Heart right ventricle (tissue), 16 donors: ENCODE measurements around the gene EEF1G. TPM values are rescaled to one million over a fixed set of nuclear protein-coding genes. Genes with fewer than 3 reads are reported as not detected.

Source experiments
- ATAC-seq, 8 donors: fragments of 200-7000 bp; cut with Tn5 transposase; one replicate each; pipeline ENCODE4 v1.9.1; 2020; ENCODE audit warnings: mild to moderate bottlenecking in 8 of 8, moderate library complexity in 8 of 8, moderate number of reproducible peaks in 1 of 8
- DNase-seq, 2 donors: peaks; one replicate each; pipeline ENCODE4 v3.0.0-alpha.2; 2020
- H3K27ac ChIP-seq, 10 donors: fragments of 200-600 bp; sonication (generic) in 2 of 10; one replicate each; pipeline versions ENCODE4 v1.5.0 to v1.8.0; 2020 to 2022; ENCODE audit warnings: mild to moderate bottlenecking in 3 of 10
- H3K27me3 ChIP-seq, 7 donors: fragments of 200-600 bp; one replicate each; pipeline ENCODE4 v1.8.0; 2021 to 2022; ENCODE audit warnings: mild to moderate bottlenecking in 2 of 7
- H3K36me3 ChIP-seq, 9 donors: fragments of 200-600 bp; sonication (generic) in 1 of 9; one replicate each; pipeline versions ENCODE4 v1.5.0 to v1.8.0; 2020 to 2022; ENCODE audit warnings: mild to moderate bottlenecking in 2 of 9
- H3K4me1 ChIP-seq, 9 donors: fragments of 200-600 bp; sonication (generic) in 1 of 9; one replicate each; pipeline versions ENCODE4 v1.5.0 to v1.8.0; 2020 to 2022; ENCODE audit warnings: mild to moderate bottlenecking in 4 of 9
- H3K4me3 ChIP-seq, 10 donors: fragments of 200-600 bp; sonication (generic) in 2 of 10; one replicate each; pipeline versions ENCODE4 v1.5.0 to v1.8.0; 2020 to 2022; ENCODE audit warnings: mild to moderate bottlenecking in 7 of 10, moderate library complexity in 2 of 10
- H3K9me3 ChIP-seq, 11 donors: fragments of 200-600 bp in 10 of 11; sonication (generic) in 2 of 11; one replicate each; pipeline versions ENCODE4 v1.5.0 to v1.8.0; 2013 to 2022; ENCODE audit warnings: mild to moderate bottlenecking in 2 of 11, control low read depth in 1 of 11, moderate library complexity in 1 of 11
- WGBS, 2 donors: extraction: QIAGEN DNeasy Blood & Tissue Kit; methylation state at CpG; one replicate each; pipeline ENCODE4 v1.1.7; 2013; ENCODE audit warnings: inconsistent platforms in 1 of 2; 5-methylcytosine and 5-hydroxymethylcytosine counted together
- intact Hi-C, 10 donors: fragments of 100-400 bp; cut with DNase I; formaldehyde crosslinking; loops; one replicate each; pipeline versions ENCODE4 v1.11.1 to v1.14.2; 2022
- polyA plus RNA-seq, 2 donors: library from polyadenylated mRNA; stranded (reverse); fragments of 200-250 nt; gene quantifications; one replicate each; pipeline ENCODE4 v1.2.3, GENCODE V29; 2013
- total RNA-seq, 10 donors: library from RNA; stranded (reverse); fragmentation: NEBNext Ultra II Directional in 3 of 10; extraction: Animal tissue kit (Norgen Biotek cat#: 25700) in 3 of 10; gene quantifications; one replicate each; pipeline versions ENCODE4 v1.2.1 to v1.2.4, GENCODE V29; 2021 to 2023
- TF ChIP-seq, protein P1 (sequence below), 9 donors: fragments of 200-600 bp; sonication (generic) in 2 of 9; IDR thresholded peaks; one replicate each; pipeline versions ENCODE4 v1.5.0 to v1.8.0; 2021 to 2022; ENCODE audit warnings: antibody characterized with exemption in 9 of 9, mild to moderate bottlenecking in 5 of 9, moderate library complexity in 1 of 9
- donor health status: Arrhythmogenic right ventricular cardiomyopathy.
- donor health status: ischemic (EF 13 %, LVEDD 7.1; RV severe dilation, severe dysfunction).
- donor health status: healthy with polysubstance abuse.
- donor health status: DM: no; HTN: yes; CAD: no.
- donor health status: DM: no; HTN: no; CAD: no.
- donor health status: ischemic (EF 25% LVEDD 6.9; RV normal size, moderate dysfunction).
- donor health status: ischemic (EF 25% LVEDD 5.7; RV mildly dilated, moderate dysfunction).
- donor health status: healthy.
- donor health status: DM: yes; HTN: yes; CAD: no.
- donor health status: Ischemic cardiomyopathy.
- donor health status: ischemic (EF 35%, LVEDD 5.7; RV mildly dilated, moderate dysfunction).
- donor health status: nonischemic (EF 11% LVEDD 7.7; RV severe dilation, severe dysfunction).
- donor health status: DM: yes; HTN: yes; CAD: no.
- donor health status: PGD.
- donor health status: ischemic (EF 29% LVEDD 5.4; RV normal size, mild dysfunction).
- donor health status: nonischemic (EF 23%, LVEDD 6.1; RV moderate dilation, normal function).

The EEF1G gene
- total and polyA plus RNA-seq, 12 donors: 555 to 1,173 (median 1,002) TPM

GRCh38 chr11:62600367-62601121 is 26.9 kb upstream of the EEF1G start:
- peaks cover 17 to 48% (median 43%) of the 10 kb centered on the region in 9 donors for H3K4me1 ChIP-seq
- H3K36me3 ChIP-seq: peaks cover 0 to 60% (median 26%) of the 10 kb centered on the region in 9 donors

GRCh38 chr11:62599901-62600300 is 26.2 kb upstream of the EEF1G start:
- intact Hi-C loops: loop anchor here in 3 of 10 donors (5.0 to 10.0 kb wide), 3 partner anchors 67 to 235 kb away; partner anchors contain the start of genes C11orf98 (in 2 of the 3), CSKMT (in 2 of the 3), STX5 (in 1 of the 3) and TEX54 (in 1 of the 3)
- ATAC-seq (no peak), DNase-seq (no peak)
- 45 to 56% methylated on average over 5 of the region's 5 CpGs for WGBS, 2 donors
- TF ChIP-seq, protein P1, sequence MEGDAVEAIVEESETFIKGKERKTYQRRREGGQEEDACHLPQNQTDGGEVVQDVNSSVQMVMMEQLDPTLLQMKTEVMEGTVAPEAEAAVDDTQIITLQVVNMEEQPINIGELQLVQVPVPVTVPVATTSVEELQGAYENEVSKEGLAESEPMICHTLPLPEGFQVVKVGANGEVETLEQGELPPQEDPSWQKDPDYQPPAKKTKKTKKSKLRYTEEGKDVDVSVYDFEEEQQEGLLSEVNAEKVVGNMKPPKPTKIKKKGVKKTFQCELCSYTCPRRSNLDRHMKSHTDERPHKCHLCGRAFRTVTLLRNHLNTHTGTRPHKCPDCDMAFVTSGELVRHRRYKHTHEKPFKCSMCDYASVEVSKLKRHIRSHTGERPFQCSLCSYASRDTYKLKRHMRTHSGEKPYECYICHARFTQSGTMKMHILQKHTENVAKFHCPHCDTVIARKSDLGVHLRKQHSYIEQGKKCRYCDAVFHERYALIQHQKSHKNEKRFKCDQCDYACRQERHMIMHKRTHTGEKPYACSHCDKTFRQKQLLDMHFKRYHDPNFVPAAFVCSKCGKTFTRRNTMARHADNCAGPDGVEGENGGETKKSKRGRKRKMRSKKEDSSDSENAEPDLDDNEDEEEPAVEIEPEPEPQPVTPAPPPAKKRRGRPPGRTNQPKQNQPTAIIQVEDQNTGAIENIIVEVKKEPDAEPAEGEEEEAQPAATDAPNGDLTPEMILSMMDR (IDR thresholded peaks at IDR 0.05): no peak
- Histone ChIP-seq H3K9me3 (no peaks in the 10 kb centered on the region), H3K4me3 (peak overlapping the region in 9 of 10 donors; percentile 73 to 100 (median 97)), H3K27me3 (no peaks in the 10 kb centered on the region), H3K4me1 (peaks cover 17 to 48% (median 43%) of the 10 kb centered on the region in 9 donors), H3K36me3 (peaks cover 0 to 60% (median 32%) of the 10 kb centered on the region in 9 donors), H3K27ac (peak overlapping the region; percentile 1 to 99 (median 97))

More at GRCh38 chr11:62600367-62601121, 26.9 kb upstream of the EEF1G start:
- DNase-seq (no peak), ATAC-seq (no peak)
- Histone ChIP-seq H3K27me3 (no peaks in the 10 kb centered on the region), H3K9me3 (no peaks in the 10 kb centered on the region), H3K4me3 (peak overlapping the region; percentile 33 to 100 (median 95)), H3K27ac (peak overlapping the region; percentile 84 to 99 (median 97))
- TF ChIP-seq, protein P1 (IDR thresholded peaks at IDR 0.05): no peak
- intact Hi-C loops: loop anchor here in 2 of 10 donors (1.0 to 10.0 kb wide), 3 partner anchors 12 to 234 kb away; partner anchors contain the start of genes C11orf98 (in 1 of the 2), CSKMT (in 1 of the 2), EML3 (in 1 of the 2) and STX5 (in 1 of the 2)
- 3 to 4% methylated on average over 25 to 26 of the region's 26 CpGs for WGBS, 2 donors

DNA sequence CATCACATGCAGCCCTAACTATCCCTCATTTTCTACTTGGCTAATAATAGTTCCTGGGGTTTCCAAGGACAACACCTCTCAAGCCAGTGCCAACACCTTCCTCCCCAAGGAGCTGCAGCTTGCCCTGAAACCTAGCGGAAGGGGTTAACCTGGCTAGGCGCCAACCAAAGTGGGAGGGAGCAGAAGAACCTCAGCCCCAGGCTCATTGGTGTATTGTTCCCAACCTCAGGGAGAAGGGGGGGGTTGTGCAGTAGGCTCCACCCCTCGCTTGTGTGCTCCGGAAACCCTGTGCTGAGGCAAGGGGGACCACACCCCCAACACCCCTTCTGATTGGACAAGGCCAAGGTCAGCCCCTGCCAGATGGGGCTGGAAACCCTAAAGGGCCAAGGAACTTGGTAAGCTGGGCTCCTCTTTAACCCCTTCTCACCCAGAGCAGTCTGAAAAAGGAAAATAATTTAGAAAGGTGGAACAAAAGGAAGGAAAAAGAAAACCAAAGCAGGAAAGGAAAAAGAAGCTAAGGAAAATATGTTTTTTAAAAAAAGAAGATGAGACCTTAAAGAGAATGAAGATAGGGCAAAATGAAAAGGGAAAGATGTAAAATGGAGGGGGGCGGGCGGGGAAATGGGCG is 25.5 kb upstream of the EEF1G start:
- no peaks in the 10 kb centered on the region for H3K9me3 ChIP-seq
- H3K27ac ChIP-seq: peak overlapping the region in 9 of 10 donors; percentile 14 to 99 (median 97)
- H3K27me3 ChIP-seq: no peaks in the 10 kb centered on the region
- 38 to 40% methylated on average over 7 of the region's 7 CpGs for WGBS, 2 donors
- TF ChIP-seq, protein P1 (IDR thresholded peaks at IDR 0.05): no peak
- intact Hi-C loops: loop anchor here in 2 of 10 donors (5.0 to 10.0 kb wide), 2 partner anchors 68 to 96 kb away; partner anchors contain the start of genes C11orf98 (in 1 of the 2) and CSKMT (in 1 of the 2)
- DNase-seq (peak; percentile 89 to 97), ATAC-seq (peak; percentile 56 to 84 (median 76))
- H3K4me3 ChIP-seq: peak overlapping the region in 8 of 10 donors; percentile 73 to 100 (median 96)
- H3K36me3 ChIP-seq: peaks cover 0 to 61% (median 36%) of the 10 kb centered on the region in 9 donors
- H3K4me1 ChIP-seq: peaks cover 17 to 48% (median 43%) of the 10 kb centered on the region in 9 donors

DNA sequence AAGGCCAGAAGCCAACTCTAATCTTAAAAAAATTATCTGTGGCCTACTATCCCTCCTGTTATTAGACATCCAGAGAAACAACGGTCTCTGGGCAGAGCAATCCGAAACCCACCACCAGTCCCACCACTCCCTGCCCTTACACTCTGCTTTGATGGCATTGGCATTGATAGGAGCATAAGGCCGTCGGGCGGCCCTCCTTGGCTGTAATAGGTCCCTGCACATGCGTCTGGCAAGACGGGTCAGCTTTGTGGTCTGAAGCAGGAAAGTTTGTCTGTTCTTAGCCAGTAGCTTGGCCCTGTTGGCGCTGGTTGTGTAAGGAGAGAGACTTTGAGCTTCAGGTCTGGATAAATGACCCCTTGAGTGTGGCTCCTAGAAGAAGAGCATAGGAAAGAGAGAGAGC is 21.4 kb upstream of the EEF1G start:
- TF ChIP-seq, protein P1 (IDR thresholded peaks at IDR 0.05): no peak
- Histone ChIP-seq H3K36me3 (peaks cover 0 to 68% (median 44%) of the 10 kb centered on the region in 9 donors), H3K4me1 (peaks cover 11 to 55% (median 44%) of the 10 kb centered on the region in 9 donors), H3K9me3 (no peaks in the 10 kb centered on the region), H3K27ac (no peak overlapping the region), H3K27me3 (no peaks in the 10 kb centered on the region), H3K4me3 (no peak overlapping the region)
- intact Hi-C loops: loop anchor here in 2 of 10 donors (5.0 to 10.0 kb wide), 2 partner anchors 72 to 100 kb away; partner anchors contain the start of genes C11orf98 (in 1 of the 2) and CSKMT (in 1 of the 2)
- DNase-seq: no peak
- ATAC-seq: no peak
- 85 to 86% methylated on average over 8 of the region's 8 CpGs for WGBS, 2 donors
